Measurements from ENCODE around the gene MACROD2.

The MACROD2 gene

GRCh38 chr20:14284443-14284842 lies 289.1 kb downstream of the MACROD2 start:
- no peak for DNase-seq

GRCh38 chr20:14288341-14289330 lies 293.3 kb downstream of the MACROD2 start:
- peak; percentile 51 for DNase-seq

- no peak for DNase-seq
These were observed 296.2 kb downstream of the MACROD2 start for GRCh38 chr20:14291502-14291901.

GRCh38 chr20:14295238-14295637 lies 299.9 kb downstream of the MACROD2 start:
- DNase-seq = no peak

GRCh38 chr20:14295770-14296309 lies 300.5 kb downstream of the MACROD2 start:
- DNase-seq = no peak

- no peak for DNase-seq
These were observed 304.5 kb downstream of the MACROD2 start for GRCh38 chr20:14299831-14300230.

- DNase-seq = no peak
These were observed 307.8 kb downstream of the MACROD2 start for GRCh38 chr20:14303106-14303505.

- DNase-seq = no peak
These were observed 308.3 kb downstream of the MACROD2 start for GRCh38 chr20:14303651-14304050.

- no peak for DNase-seq
These were observed 309.2 kb downstream of the MACROD2 start for GRCh38 chr20:14304472-14304871.

GRCh38 chr20:14307956-14308355 lies 312.6 kb downstream of the MACROD2 start:
- DNase-seq = no peak

GRCh38 chr20:14310977-14311627 lies 315.8 kb downstream of the MACROD2 start:
- DNase-seq = peak; percentile 53

- no peak for DNase-seq
These were observed 316.7 kb downstream of the MACROD2 start for GRCh38 chr20:14312001-14312400.

- no peak for DNase-seq
These were observed 318.2 kb downstream of the MACROD2 start for GRCh38 chr20:14313341-14314020.

GRCh38 chr20:14319704-14320103 lies 324.4 kb downstream of the MACROD2 start:
- no peak for DNase-seq

GRCh38 chr20:14331646-14332045 lies 336.3 kb downstream of the MACROD2 start:
- DNase-seq = no peak

- no peak for DNase-seq
These were observed 337.6 kb downstream of the MACROD2 start for GRCh38 chr20:14332866-14333265.

GRCh38 chr20:14333721-14334120 lies 338.4 kb downstream of the MACROD2 start:
- no peak for DNase-seq

- peak; percentile 80 for DNase-seq
These were observed 339.1 kb downstream of the MACROD2 start for GRCh38 chr20:14334306-14334930.

- DNase-seq = no peak
These were observed 339.7 kb downstream of the MACROD2 start for GRCh38 chr20:14335052-14335451.

- peak; percentile 68 for DNase-seq
These were observed 341.4 kb downstream of the MACROD2 start for GRCh38 chr20:14336686-14337085.

- DNase-seq = peak; percentile 97
These were observed 342.3 kb downstream of the MACROD2 start, which contains the start of gene FLRT3 for GRCh38 chr20:14337400-14338171. Gene FLRT3, minus strand, starts transcription at chr20:14337612. Its CDS starts 10,106 bp downstream, at chr20:14327506.

GRCh38 chr20:14341801-14342200 lies 346.5 kb downstream of the MACROD2 start:
- no peak for DNase-seq

Measured in DMS53 (cell line).